Liver (tissue), 9 donors: Measurements from ENCODE around the gene NPNT. TPM values are rescaled to one million over a fixed set of nuclear protein-coding genes. Genes with fewer than 3 reads are reported as not detected.

Source experiments
- DNase-seq: peaks from one replicate; pipeline ENCODE4 v3.0.0-alpha.2; 2017; ENCODE audit warnings: low spot score
- H3K27ac ChIP-seq, 2 donors: one replicate each; pipeline ENCODE4 v1.7.0; 2013; ENCODE audit warnings: inconsistent platforms in 2 of 2, low read length in 2 of 2, control low read depth in 1 of 2, low read depth in 1 of 2, mild to moderate bottlenecking in 1 of 2
- H3K27me3 ChIP-seq, 4 donors: one replicate each; pipeline versions ENCODE4 v1.6.1 to v1.7.0; 2013; ENCODE audit warnings: low read length in 3 of 4, inconsistent platforms in 1 of 4, mild to moderate bottlenecking in 1 of 4, moderate library complexity in 1 of 4; ENCODE audit not compliant: control insufficient read depth in 4 of 4, insufficient read depth in 4 of 4
- H3K36me3 ChIP-seq, 4 donors: one replicate each; pipeline versions ENCODE4 v1.6.1 to v1.7.0; 2013; ENCODE audit warnings: low read length in 3 of 4, mild to moderate bottlenecking in 3 of 4, low read depth in 1 of 4, moderate library complexity in 1 of 4; ENCODE audit not compliant: control insufficient read depth in 4 of 4, insufficient read depth in 3 of 4
- H3K4me1 ChIP-seq, 4 donors: one replicate each; pipeline versions ENCODE4 v1.6.1 to v1.7.0; 2013; ENCODE audit warnings: low read length in 3 of 4, mild to moderate bottlenecking in 3 of 4, moderate library complexity in 1 of 4; ENCODE audit not compliant: control insufficient read depth in 4 of 4, insufficient read depth in 4 of 4
- H3K4me3 ChIP-seq, 3 donors: one replicate each; pipeline versions ENCODE4 v1.6.1 to v1.7.0; 2013; ENCODE audit warnings: low read length in 3 of 3, control low read depth in 1 of 3, low read depth in 1 of 3, mild to moderate bottlenecking in 1 of 3
- H3K9ac ChIP-seq, 2 donors: one replicate each; pipeline ENCODE4 v1.7.0; 2013; ENCODE audit warnings: low read length in 2 of 2, mild to moderate bottlenecking in 2 of 2, moderate library complexity in 2 of 2, control low read depth in 1 of 2, low read depth in 1 of 2
- H3K9me3 ChIP-seq, 4 donors: one replicate each; pipeline versions ENCODE4 v1.6.1 to v1.7.0; 2013; ENCODE audit warnings: low read length in 3 of 4; ENCODE audit not compliant: control insufficient read depth in 4 of 4
- ATF3 ChIP-seq: IDR thresholded peaks from 2 replicates; pipeline ENCODE4 v1.6.1; 2016; ENCODE audit warnings: antibody characterized with exemption
- EGR1 ChIP-seq, 2 donors: IDR thresholded peaks; 2 replicates each; pipeline ENCODE4 v1.6.1; 2016 to 2018; ENCODE audit warnings: antibody characterized with exemption in 2 of 2, low read depth in 2 of 2
- FOXA1 ChIP-seq: IDR thresholded peaks from 2 replicates; pipeline ENCODE4 v1.6.1; 2016; ENCODE audit warnings: antibody characterized with exemption
- FOXA2 ChIP-seq: IDR thresholded peaks from 2 replicates; pipeline ENCODE4 v1.6.1; 2016; ENCODE audit warnings: antibody characterized with exemption
- GABPA ChIP-seq, 2 donors: IDR thresholded peaks in 1 of 2; conservative IDR thresholded peaks in 1 of 2; 2 replicates each; pipeline ENCODE4 v1.6.1; 2016; ENCODE audit warnings: antibody characterized with exemption in 2 of 2, mild to moderate bottlenecking in 1 of 2, moderate library complexity in 1 of 2
- HNF4A ChIP-seq, 2 donors: conservative IDR thresholded peaks; 2 replicates each; pipeline ENCODE4 v1.6.1; 2016; ENCODE audit warnings: antibody characterized with exemption in 2 of 2, mild to moderate bottlenecking in 2 of 2
- HNF4G ChIP-seq: IDR thresholded peaks from 2 replicates; pipeline ENCODE4 v1.6.1; 2016; ENCODE audit warnings: antibody characterized with exemption
- JUND ChIP-seq, 2 donors: IDR thresholded peaks; 2 replicates each; pipeline ENCODE4 v1.6.1; 2016; ENCODE audit warnings: antibody characterized with exemption in 2 of 2
- MAX ChIP-seq: IDR thresholded peaks from 2 replicates; pipeline ENCODE4 v1.6.1; 2016; ENCODE audit warnings: antibody characterized with exemption
- NR2F2 ChIP-seq: IDR thresholded peaks from 2 replicates; pipeline ENCODE4 v1.6.1; 2016; ENCODE audit warnings: antibody characterized with exemption
- RAD21 ChIP-seq, 2 donors: IDR thresholded peaks; 2 replicates each; pipeline ENCODE4 v1.6.1; 2016; ENCODE audit warnings: antibody characterized with exemption in 2 of 2, mild to moderate bottlenecking in 2 of 2
- REST ChIP-seq: IDR thresholded peaks from 2 replicates; pipeline ENCODE4 v1.6.1; 2016; ENCODE audit warnings: antibody characterized with exemption, mild to moderate bottlenecking
- RXRA ChIP-seq, 2 donors: IDR thresholded peaks; 2 replicates each; pipeline ENCODE4 v1.6.1; 2017 to 2018; ENCODE audit warnings: antibody characterized with exemption in 2 of 2, mild to moderate bottlenecking in 1 of 2
- SP1 ChIP-seq: IDR thresholded peaks from 2 replicates; pipeline ENCODE4 v1.6.1; 2018; ENCODE audit warnings: antibody characterized with exemption, mild to moderate bottlenecking
- TAF1 ChIP-seq: conservative IDR thresholded peaks from 2 replicates; pipeline ENCODE4 v1.6.1; 2016; ENCODE audit warnings: antibody characterized with exemption, mild to moderate bottlenecking
- YY1 ChIP-seq: IDR thresholded peaks from 2 replicates; pipeline ENCODE4 v1.6.1; 2016; ENCODE audit warnings: antibody characterized with exemption, mild to moderate bottlenecking
- WGBS: extraction: QIAGEN DNeasy Blood & Tissue Kit; methylation state at CpG from one replicate; pipeline ENCODE4 v1.1.7; 2013; 5-methylcytosine and 5-hydroxymethylcytosine counted together
- polyA plus RNA-seq, 2 donors: library from polyadenylated mRNA; stranded (reverse) in 1 of 2; unstranded in 1 of 2; fragments of 200-250 nt in 1 of 2; fragments of >200 nt in 1 of 2; fragmentation: Nextera tagmentation in 1 of 2; extraction: Ambion mirVana in 1 of 2; gene quantifications; one replicate each; pipeline versions ENCODE4 v1.2.1 to v1.2.3, GENCODE V29; 2013 to 2015
- total RNA-seq, 2 donors: library from RNA; depleted of rRNA; stranded (reverse); fragments of >200 nt; gene quantifications; one replicate each; pipeline ENCODE4 v1.2.3, GENCODE V29; 2014
- TF ChIP-seq, protein P1 (sequence below): fragments of 150-350 bp; IDR thresholded peaks from 2 replicates; pipeline ENCODE4 v1.5.1; 2017; ENCODE audit warnings: improper control_type of control experiment, low read depth, low read length; ENCODE audit not compliant: missing input control
- TF ChIP-seq, protein P2 (sequence below): IDR thresholded peaks from 2 replicates; pipeline ENCODE4 v1.6.1; 2016; ENCODE audit warnings: antibody characterized with exemption
- donor health status: healthy.
- donor health status: healthy.
- donor health status: healthy.
- donor health status: healthy.
- donor health status: healthy.

Gene NPNT
- total and polyA plus RNA-seq, 4 donors, result 1.3 to 4.4 (median 2.0) TPM

DNA sequence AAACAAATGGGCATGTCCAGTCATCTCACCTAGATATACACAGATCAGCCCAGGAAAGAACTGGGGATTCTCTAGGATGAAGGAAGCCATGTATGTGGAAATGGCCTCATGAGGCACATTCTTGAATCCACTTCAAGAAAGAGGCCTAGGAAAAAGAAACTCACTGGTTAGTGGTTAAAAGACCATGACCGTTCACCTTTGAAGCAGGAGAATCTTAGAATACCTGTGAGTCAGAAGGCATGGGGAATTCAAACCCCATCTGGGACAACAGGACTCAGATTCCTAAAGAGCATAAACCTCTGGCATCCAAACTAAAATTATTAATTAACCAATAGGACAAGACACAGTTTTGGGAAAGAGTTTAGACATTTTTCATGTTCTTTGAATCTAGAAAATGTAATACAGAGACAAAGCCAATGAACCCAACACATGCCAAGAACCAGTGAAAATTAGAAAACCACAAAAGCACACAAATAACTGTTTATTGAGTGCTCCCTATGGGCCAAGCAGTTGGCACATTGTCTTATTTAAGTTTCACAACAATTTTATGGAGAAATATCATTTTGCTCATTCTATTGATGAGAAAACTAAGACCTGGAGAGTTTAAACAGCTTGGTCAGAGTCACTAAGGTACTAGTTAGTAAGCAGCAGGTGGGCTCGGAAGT is 97.5 kb downstream of the NPNT start:
- no peaks in the 10 kb centered on the region for H3K4me1 ChIP-seq
- H3K4me3 ChIP-seq, result no peak overlapping the region
- no peak overlapping the region for H3K27ac ChIP-seq
- no peak for DNase-seq
- TF ChIP-seq HNF4G (no peak), EGR1 (IDR thresholded peaks at IDR 0.05; ENCODE audit: low read depth in 2 of 2) (no peak), REST (no peak), FOXA2 (no peak), ATF3 (no peak)
- no peaks in the 10 kb centered on the region for H3K9me3 ChIP-seq
- H3K36me3 ChIP-seq, result no peaks in the 10 kb centered on the region
- H3K9ac ChIP-seq, result no peak overlapping the region
- WGBS, result 91% methylated on average over 2 of the region's 2 CpGs
- H3K27me3 ChIP-seq, result no peaks in the 10 kb centered on the region

DNA sequence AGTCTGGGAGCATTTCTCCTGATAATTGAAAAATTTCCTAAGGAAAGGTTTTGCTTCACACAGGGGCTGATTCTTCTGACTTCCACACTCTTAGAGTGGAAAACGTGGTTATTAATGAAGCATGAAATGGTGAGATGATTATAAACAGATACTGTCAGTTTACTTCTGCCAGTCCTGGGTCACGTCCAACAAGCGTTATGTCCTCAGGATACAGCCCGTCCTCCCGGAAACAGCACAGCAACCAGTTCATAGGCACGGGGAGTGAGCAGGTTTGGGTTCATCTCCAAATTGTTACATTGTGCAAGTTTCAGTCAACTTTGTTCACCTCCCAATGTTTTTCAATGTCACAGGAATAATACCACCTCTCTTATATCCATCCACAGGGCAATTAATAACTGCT is 98.8 kb downstream of the NPNT start:
- WGBS, result 74% methylated on average over 6 of the region's 6 CpGs
- H3K36me3 ChIP-seq, result no peaks in the 10 kb centered on the region
- no peak overlapping the region for H3K4me3 ChIP-seq
- H3K4me1 ChIP-seq, result no peaks in the 10 kb centered on the region
- H3K9me3 ChIP-seq, result no peaks in the 10 kb centered on the region
- H3K9ac ChIP-seq, result no peak overlapping the region
- H3K27ac ChIP-seq, result no peak overlapping the region
- DNase-seq, result no peak
- H3K27me3 ChIP-seq, result no peaks in the 10 kb centered on the region
- TF ChIP-seq JUND (IDR thresholded peaks at IDR 0.05) (no peak), YY1 (no peak), GABPA (IDR thresholded peaks at IDR 0.05 in 1 of 2, conservative IDR thresholded peaks at IDR 0.05 in 1 of 2) (no peak), FOXA2 (no peak), ATF3 (no peak), HNF4G (no peak), SP1 (no peak), FOXA1 (no peak), HNF4A (conservative IDR thresholded peaks at IDR 0.05) (no peak), REST (no peak), RAD21 (IDR thresholded peaks at IDR 0.05) (no peak), MAX (no peak), RXRA (IDR thresholded peaks at IDR 0.05) (no peak), EGR1 (IDR thresholded peaks at IDR 0.05; ENCODE audit: low read depth in 2 of 2) (no peak), TAF1 (no peak), NR2F2 (no peak)
- TF ChIP-seq, protein P1, sequence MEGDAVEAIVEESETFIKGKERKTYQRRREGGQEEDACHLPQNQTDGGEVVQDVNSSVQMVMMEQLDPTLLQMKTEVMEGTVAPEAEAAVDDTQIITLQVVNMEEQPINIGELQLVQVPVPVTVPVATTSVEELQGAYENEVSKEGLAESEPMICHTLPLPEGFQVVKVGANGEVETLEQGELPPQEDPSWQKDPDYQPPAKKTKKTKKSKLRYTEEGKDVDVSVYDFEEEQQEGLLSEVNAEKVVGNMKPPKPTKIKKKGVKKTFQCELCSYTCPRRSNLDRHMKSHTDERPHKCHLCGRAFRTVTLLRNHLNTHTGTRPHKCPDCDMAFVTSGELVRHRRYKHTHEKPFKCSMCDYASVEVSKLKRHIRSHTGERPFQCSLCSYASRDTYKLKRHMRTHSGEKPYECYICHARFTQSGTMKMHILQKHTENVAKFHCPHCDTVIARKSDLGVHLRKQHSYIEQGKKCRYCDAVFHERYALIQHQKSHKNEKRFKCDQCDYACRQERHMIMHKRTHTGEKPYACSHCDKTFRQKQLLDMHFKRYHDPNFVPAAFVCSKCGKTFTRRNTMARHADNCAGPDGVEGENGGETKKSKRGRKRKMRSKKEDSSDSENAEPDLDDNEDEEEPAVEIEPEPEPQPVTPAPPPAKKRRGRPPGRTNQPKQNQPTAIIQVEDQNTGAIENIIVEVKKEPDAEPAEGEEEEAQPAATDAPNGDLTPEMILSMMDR, result no peak
- TF ChIP-seq, protein P2, sequence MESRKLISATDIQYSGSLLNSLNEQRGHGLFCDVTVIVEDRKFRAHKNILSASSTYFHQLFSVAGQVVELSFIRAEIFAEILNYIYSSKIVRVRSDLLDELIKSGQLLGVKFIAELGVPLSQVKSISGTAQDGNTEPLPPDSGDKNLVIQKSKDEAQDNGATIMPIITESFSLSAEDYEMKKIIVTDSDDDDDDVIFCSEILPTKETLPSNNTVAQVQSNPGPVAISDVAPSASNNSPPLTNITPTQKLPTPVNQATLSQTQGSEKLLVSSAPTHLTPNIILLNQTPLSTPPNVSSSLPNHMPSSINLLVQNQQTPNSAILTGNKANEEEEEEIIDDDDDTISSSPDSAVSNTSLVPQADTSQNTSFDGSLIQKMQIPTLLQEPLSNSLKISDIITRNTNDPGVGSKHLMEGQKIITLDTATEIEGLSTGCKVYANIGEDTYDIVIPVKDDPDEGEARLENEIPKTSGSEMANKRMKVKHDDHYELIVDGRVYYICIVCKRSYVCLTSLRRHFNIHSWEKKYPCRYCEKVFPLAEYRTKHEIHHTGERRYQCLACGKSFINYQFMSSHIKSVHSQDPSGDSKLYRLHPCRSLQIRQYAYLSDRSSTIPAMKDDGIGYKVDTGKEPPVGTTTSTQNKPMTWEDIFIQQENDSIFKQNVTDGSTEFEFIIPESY, result no peak
